HepG2 (cell line): ENCODE measurements around the gene MLLT10. TPM values are rescaled to one million over a fixed set of nuclear protein-coding genes. Genes with fewer than 3 reads are reported as not detected.

ENCODE experiments used
- AHDC1 ChIP-seq: sonication (generic); formaldehyde crosslinking; IDR thresholded peaks from 2 replicates; pipeline ENCODE4 v1.5.1; 2020; ENCODE audit warnings: mild to moderate bottlenecking, missing genetic modification reagents, borderline replicate concordance
- EZH2 ChIP-seq: conservative IDR thresholded peaks from 2 replicates; pipeline ENCODE4 v1.6.1; 2012; ENCODE audit warnings: mild to moderate bottlenecking, low read depth, low read length, moderate library complexity
- GATAD1 ChIP-seq: IDR thresholded peaks from 2 replicates; pipeline ENCODE4 v1.6.1; 2016; ENCODE audit warnings: missing genetic modification reagents, missing compliant biosample characterization
- MBNL3 ChIP-seq: fragments of 250-450 bp; sonication (Bioruptor Pico); conservative IDR thresholded peaks from 2 replicates; pipeline ENCODE4 v1.8.0; 2022; ENCODE audit warnings: mild to moderate bottlenecking, inconsistent platforms
- PAWR ChIP-seq: sonication (generic); formaldehyde crosslinking; IDR thresholded peaks from 2 replicates; pipeline ENCODE4 v1.4.0; 2020; ENCODE audit warnings: missing genetic modification reagents, mild to moderate bottlenecking, borderline replicate concordance
- RARA ChIP-seq: IDR thresholded peaks from 2 replicates; pipeline ENCODE4 v1.6.1; 2016; ENCODE audit warnings: missing genetic modification reagents, missing compliant biosample characterization
- RFXAP ChIP-seq: sonication (generic); formaldehyde crosslinking; IDR thresholded peaks from 2 replicates; pipeline ENCODE4 v1.4.0; 2020; ENCODE audit warnings: missing genetic modification reagents, borderline replicate concordance
- SALL2 ChIP-seq: sonication (generic); formaldehyde crosslinking; IDR thresholded peaks from 2 replicates; pipeline ENCODE4 v1.8.1; 2023; ENCODE audit warnings: mild to moderate bottlenecking, missing genetic modification reagents, inconsistent platforms
- SAP130 ChIP-seq: IDR thresholded peaks from 2 replicates; pipeline ENCODE4 v1.6.1; 2016; ENCODE audit warnings: low read depth
- THRA ChIP-seq: sonication (generic); formaldehyde crosslinking; IDR thresholded peaks from 2 replicates; pipeline ENCODE4 v1.4.0; 2020; ENCODE audit warnings: missing genetic modification reagents, borderline replicate concordance
- XBP1 ChIP-seq: sonication (generic); formaldehyde crosslinking; IDR thresholded peaks from 2 replicates; pipeline ENCODE4 v1.5.0; 2020; ENCODE audit warnings: missing genetic modification reagents
- ZNF274 ChIP-seq: sonication (generic); formaldehyde crosslinking; IDR thresholded peaks from 2 replicates; pipeline ENCODE4 v1.5.1; 2020; ENCODE audit warnings: mild to moderate bottlenecking, missing genetic modification reagents
- ZNF296 ChIP-seq: sonication (generic); formaldehyde crosslinking; conservative IDR thresholded peaks from 2 replicates; pipeline ENCODE4 v1.5.0; 2020; ENCODE audit warnings: mild to moderate bottlenecking, missing genetic modification reagents
- ZNF343 ChIP-seq: sonication (generic); formaldehyde crosslinking; IDR thresholded peaks from 2 replicates; pipeline ENCODE4 v1.4.0; 2020; ENCODE audit warnings: mild to moderate bottlenecking, missing genetic modification reagents
- ZNF496 ChIP-seq: sonication (generic); formaldehyde crosslinking; IDR thresholded peaks from 2 replicates; pipeline ENCODE4 v1.8.1; 2023; ENCODE audit warnings: mild to moderate bottlenecking, moderate library complexity, missing genetic modification reagents; ENCODE audit not compliant: insufficient replicate concordance
- ZNF710 ChIP-seq: sonication (generic); formaldehyde crosslinking; IDR thresholded peaks from 2 replicates; pipeline ENCODE4 v1.5.0; 2020; ENCODE audit warnings: mild to moderate bottlenecking, missing genetic modification reagents, borderline replicate concordance
- ZNF761 ChIP-seq: sonication (generic); formaldehyde crosslinking; conservative IDR thresholded peaks from 2 replicates; pipeline ENCODE4 v1.4.0; 2020; ENCODE audit warnings: mild to moderate bottlenecking, missing genetic modification reagents
- ZSCAN30 ChIP-seq: sonication (generic); formaldehyde crosslinking; IDR thresholded peaks from 2 replicates; pipeline ENCODE4 v1.5.0; 2020; ENCODE audit warnings: mild to moderate bottlenecking, missing genetic modification reagents
- polyA plus RNA-seq, 8 experiments: library from polyadenylated mRNA; depleted of rRNA in 3 of 8; stranded (reverse) in 7 of 8; unstranded in 1 of 8; fragments of >200 nt; fragmentation: Illumina TruSeq in 4 of 8; extraction: Trizol in 4 of 8; gene quantifications; 2 replicates each; pipeline versions ENCODE4 v1.2.1 to v1.2.3, GENCODE V29; 2011 to 2016; ENCODE audit warnings: low read depth in 4 of 8, missing spikeins in 1 of 8, mixed read lengths in 1 of 8; ENCODE audit not compliant: insufficient read depth in 1 of 8
- total RNA-seq, 5 experiments: library from RNA; depleted of rRNA; stranded (reverse); fragments of >200 nt; fragmentation: Illumina TruSeq; extraction: Trizol; gene quantifications; 2 replicates each; pipeline ENCODE4 v1.2.3, GENCODE V29; 2016; ENCODE audit warnings: low read depth in 1 of 5

The MLLT10 gene
- total and polyA plus RNA-seq, 2 of the 13 experiments (the other 11 are each of a cell fraction or from before 2014, with no cell fraction given), result 51.3 to 84.1 TPM

GRCh38 chr10:21533467-21534279, at the start of gene MLLT10 (continued):
- TF ChIP-seq AHDC1, result no peak; the same call in 1 of the 2 replicates
- no peak for TF ChIP-seq ZSCAN30
- no peak for TF ChIP-seq EZH2
- peak; percentile 83 for TF ChIP-seq RFXAP
- no peak for TF ChIP-seq MBNL3 (CRISPR knock-in tag)
- peak; percentile 61; the same call in 1 of the 2 replicates for TF ChIP-seq GATAD1 (CRISPR knock-in tag)
- TF ChIP-seq PAWR (CRISPR knock-in tag), result no peak
- peak; percentile 92; the same call in 1 of the 2 replicates for TF ChIP-seq SAP130
- TF ChIP-seq XBP1 (CRISPR knock-in tag), result no peak
- 0 out of 2 replicates have a peak, but pooled peaks have one; percentile 3 for TF ChIP-seq RARA (CRISPR knock-in tag)
- peak; percentile 73; the same call in 1 of the 2 replicates for TF ChIP-seq ZNF710
- TF ChIP-seq SALL2 (CRISPR knock-in tag), result peak; percentile 96
- TF ChIP-seq ZNF761 (CRISPR knock-in tag), result no peak; the same call in none of the 2 replicates
- no peak for TF ChIP-seq ZNF296 (CRISPR knock-in tag)
- TF ChIP-seq ZNF496 (CRISPR knock-in tag), result no peak
- peak; percentile 31; the same call in 1 of the 2 replicates for TF ChIP-seq THRA (CRISPR knock-in tag)
- peak; percentile 94 for TF ChIP-seq ZNF343 (CRISPR knock-in tag)
- TF ChIP-seq ZNF274 (CRISPR knock-in tag), result peak; percentile 85
